ENCODE results near the gene CYP1B1. TPM values are rescaled to one million over a fixed set of nuclear protein-coding genes. Genes with fewer than 3 reads are reported as not detected.
"Not testable (repeated sequence)": the region's sequence is repeated elsewhere in the genome, so short reads cannot be mapped to it uniquely, and the experiment has no call there.

Gene CYP1B1
- total RNA-seq, 1 donor from 2014 or later = 17.7 TPM

DNA sequence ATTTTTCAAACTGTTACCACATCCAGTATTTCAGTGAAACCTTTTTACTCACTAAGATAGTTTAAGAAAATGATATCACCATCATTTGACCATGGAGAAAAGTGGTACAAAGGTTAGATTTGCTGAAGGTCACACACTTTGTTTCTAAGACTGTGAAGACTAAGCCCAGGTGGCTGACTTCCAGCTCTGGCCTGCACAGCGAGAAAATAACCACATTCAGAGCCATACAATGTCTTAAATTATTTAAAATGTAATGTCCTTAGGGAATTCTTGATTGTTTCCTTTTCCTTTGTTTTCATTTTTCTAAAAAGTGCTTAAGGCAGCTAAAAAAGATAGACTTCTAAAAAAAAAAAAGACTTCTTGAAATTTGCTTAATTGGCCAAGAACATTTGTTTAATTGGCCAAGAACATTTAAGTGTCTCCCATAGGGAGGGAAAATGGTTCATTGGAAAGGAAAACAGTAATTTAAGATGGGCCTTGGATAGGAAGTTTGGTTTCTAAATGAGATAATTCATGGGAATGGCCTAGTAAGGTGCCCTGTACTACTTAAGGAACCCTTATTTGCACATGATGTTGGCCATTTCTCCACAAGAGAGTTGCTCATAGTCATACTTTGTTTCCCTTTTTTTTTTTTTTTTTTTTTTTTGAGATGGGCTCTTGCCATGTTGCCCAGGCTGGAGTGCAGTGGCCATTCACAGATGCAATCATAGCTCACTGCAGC is 45.2 kb downstream of the CYP1B1 start:
- Histone ChIP-seq H3K27me3 (ENCODE audit: low read depth) (peaks cover 20% of the 10 kb centered on the region), H3K36me3 (no peaks in the 10 kb centered on the region), H3K9me3 (replicated peaks) (no peaks in the 10 kb centered on the region), H3K4me1 (peaks cover 11% of the 10 kb centered on the region), H3K4me3 (no peak overlapping the region), H3K27ac (replicated peaks) (no peak overlapping the region)
- intact Hi-C loops (cut with micrococcal nuclease) = no loop called here
- no peak for DNase-seq
- TF ChIP-seq, protein P1, sequence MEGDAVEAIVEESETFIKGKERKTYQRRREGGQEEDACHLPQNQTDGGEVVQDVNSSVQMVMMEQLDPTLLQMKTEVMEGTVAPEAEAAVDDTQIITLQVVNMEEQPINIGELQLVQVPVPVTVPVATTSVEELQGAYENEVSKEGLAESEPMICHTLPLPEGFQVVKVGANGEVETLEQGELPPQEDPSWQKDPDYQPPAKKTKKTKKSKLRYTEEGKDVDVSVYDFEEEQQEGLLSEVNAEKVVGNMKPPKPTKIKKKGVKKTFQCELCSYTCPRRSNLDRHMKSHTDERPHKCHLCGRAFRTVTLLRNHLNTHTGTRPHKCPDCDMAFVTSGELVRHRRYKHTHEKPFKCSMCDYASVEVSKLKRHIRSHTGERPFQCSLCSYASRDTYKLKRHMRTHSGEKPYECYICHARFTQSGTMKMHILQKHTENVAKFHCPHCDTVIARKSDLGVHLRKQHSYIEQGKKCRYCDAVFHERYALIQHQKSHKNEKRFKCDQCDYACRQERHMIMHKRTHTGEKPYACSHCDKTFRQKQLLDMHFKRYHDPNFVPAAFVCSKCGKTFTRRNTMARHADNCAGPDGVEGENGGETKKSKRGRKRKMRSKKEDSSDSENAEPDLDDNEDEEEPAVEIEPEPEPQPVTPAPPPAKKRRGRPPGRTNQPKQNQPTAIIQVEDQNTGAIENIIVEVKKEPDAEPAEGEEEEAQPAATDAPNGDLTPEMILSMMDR (IDR thresholded peaks at IDR 0.05; ENCODE audit: borderline replicate concordance) = no peak

DNA sequence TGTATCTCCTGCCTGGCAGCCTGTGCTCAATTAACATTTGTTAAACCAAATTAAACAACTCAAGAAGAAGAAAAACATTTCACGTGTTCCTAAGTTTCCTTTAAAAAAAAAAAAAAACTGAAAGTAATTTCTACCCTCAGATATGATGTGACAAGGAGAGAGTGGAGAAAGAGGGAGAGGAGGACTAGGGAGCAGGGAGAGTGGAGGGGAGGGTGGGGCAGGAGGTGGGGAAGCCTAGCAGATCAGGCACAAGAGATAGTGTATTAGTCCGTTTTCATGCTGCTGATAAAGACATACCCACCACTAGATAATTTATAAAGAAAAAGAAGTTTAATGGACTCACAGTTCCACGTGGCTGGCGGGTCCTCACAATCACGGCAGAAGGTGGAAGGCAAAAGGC is 46.4 kb downstream of the CYP1B1 start:
- TF ChIP-seq, protein P1 (IDR thresholded peaks at IDR 0.05; ENCODE audit: borderline replicate concordance) = no peak
- intact Hi-C loops (cut with micrococcal nuclease) = no loop called here
- Histone ChIP-seq H3K9me3 (replicated peaks) (no peaks in the 10 kb centered on the region), H3K4me3 (no peak overlapping the region), H3K36me3 (no peaks in the 10 kb centered on the region), H3K27me3 (ENCODE audit: low read depth) (peaks cover 9% of the 10 kb centered on the region), H3K4me1 (peaks cover 11% of the 10 kb centered on the region), H3K27ac (replicated peaks) (no peak overlapping the region)
- no peak for DNase-seq

DNA sequence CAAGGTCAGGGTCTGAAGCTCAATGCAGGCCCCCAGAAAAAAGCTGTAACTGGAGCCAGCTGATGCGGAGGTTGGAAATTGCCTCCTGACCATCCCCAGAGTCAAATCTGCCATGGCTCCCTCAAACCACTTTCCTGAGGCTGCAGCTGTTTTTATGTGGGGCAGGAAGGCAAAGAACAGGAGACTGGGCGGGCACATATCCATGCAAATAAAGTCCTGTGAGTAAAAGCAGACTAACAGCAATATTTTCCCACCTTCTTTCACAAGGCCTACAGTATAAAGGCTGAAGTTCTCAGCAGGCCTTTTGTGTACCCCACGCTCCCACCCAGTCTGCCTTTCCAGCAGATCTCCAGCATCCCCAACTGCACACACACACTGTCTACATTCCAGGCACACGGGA is 47.1 kb downstream of the CYP1B1 start:
- Histone ChIP-seq H3K27ac (replicated peaks) (no peak overlapping the region), H3K4me1 (peaks cover 11% of the 10 kb centered on the region), H3K36me3 (no peaks in the 10 kb centered on the region), H3K27me3 (ENCODE audit: low read depth) (peaks cover 2% of the 10 kb centered on the region), H3K9me3 (replicated peaks) (no peaks in the 10 kb centered on the region), H3K4me3 (no peak overlapping the region)
- intact Hi-C loops (cut with micrococcal nuclease) = no loop called here
- TF ChIP-seq, protein P1 (IDR thresholded peaks at IDR 0.05; ENCODE audit: borderline replicate concordance) = no peak
- no peak for DNase-seq

DNA sequence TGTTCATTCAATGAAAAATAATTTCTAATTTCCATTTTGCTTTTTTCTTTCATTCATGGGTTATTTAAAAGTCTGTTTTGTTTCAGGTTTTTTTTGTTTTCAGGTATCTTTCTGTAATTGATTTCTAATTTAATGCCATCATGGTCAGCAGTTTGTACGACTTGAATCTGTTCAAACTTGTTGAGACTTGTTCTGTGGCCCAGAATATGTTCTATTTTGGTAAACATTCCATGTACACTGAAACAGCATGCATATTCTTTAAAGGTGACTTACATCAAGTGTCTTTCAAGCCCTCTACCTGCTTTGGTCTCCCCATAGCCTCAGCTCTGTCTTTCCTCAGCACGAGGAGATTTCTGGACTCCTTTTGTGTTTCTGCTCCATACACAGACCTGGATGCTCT is 49.1 kb downstream of the CYP1B1 start:
- H3K9me3 ChIP-seq (replicated peaks) = no peaks in the 10 kb centered on the region
- no peaks in the 10 kb centered on the region for H3K36me3 ChIP-seq
- no peak overlapping the region for H3K4me3 ChIP-seq
- no peak for DNase-seq
- intact Hi-C loops (cut with micrococcal nuclease) = no loop called here
- TF ChIP-seq, protein P1 (IDR thresholded peaks at IDR 0.05; ENCODE audit: borderline replicate concordance) = no peak
- no peak overlapping the region for H3K27ac ChIP-seq (replicated peaks)
- peaks cover 11% of the 10 kb centered on the region for H3K4me1 ChIP-seq
- H3K27me3 ChIP-seq (ENCODE audit: low read depth) = no peaks in the 10 kb centered on the region

DNA sequence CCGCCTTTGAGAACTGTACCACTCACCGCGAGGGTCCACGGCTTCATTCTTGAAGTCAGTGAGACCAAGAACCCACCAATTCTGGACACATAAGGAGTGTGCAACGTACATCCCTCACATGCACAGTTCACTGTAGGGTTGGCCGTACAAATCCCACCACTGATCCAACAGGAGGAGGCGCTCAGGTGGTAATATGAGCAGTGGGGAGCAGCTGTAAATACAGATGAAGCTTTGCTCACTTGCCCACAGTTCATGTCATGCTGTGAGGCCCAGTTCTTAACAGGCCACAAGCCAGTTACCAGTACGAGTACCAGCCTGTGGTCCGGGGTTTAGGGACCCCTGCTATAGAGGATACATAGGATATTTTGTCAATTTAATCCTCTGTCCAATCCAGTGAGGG is 54.4 kb downstream of the CYP1B1 start:
- intact Hi-C loops (cut with micrococcal nuclease) = no loop called here
- no peak overlapping the region for H3K27ac ChIP-seq (replicated peaks)
- no peaks in the 10 kb centered on the region for H3K4me1 ChIP-seq
- no peak overlapping the region for H3K4me3 ChIP-seq
- H3K9me3 ChIP-seq (replicated peaks) = no peaks in the 10 kb centered on the region
- H3K27me3 ChIP-seq (ENCODE audit: low read depth) = no peaks in the 10 kb centered on the region
- TF ChIP-seq, protein P1 (IDR thresholded peaks at IDR 0.05; ENCODE audit: borderline replicate concordance) = no peak
- DNase-seq = no peak
- H3K36me3 ChIP-seq = no peaks in the 10 kb centered on the region

DNA sequence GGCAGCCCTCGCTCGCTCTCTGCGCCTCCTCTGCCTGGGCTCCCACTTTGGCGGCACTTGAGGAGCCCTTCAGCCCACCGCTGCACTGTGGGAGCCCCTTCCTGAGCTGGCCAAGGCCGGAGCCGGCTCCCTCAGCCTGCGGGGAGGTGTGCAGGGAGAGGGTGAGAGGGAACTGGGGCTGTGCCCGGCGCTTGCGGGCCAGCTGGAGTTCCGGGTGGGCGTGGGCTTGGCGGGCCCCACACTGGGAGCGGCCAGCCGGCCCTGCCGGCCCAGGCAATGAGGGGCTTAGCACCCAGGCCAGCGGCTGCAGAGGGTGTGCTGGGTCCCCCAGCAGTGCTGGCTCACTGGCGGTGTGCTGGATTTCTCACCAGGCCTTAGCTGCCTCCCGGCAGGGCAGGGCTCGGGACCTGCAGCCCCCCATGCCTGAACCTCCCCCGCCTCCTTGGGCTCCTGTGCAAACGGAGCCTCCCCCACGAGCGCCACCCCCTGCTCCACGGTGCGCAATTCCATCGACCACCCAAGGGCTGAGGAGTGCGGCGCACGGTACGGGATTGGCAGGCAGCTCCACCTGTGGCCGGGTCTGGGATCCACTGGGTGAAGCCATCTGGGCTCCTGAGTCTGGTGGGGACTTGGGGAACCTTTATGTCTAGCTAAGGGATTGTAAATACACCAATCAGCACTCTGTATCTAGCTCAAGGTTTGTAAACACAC is 55.4 kb downstream of the CYP1B1 start:
- H3K4me1 ChIP-seq; H3K27me3 ChIP-seq (ENCODE audit: low read depth); DNase-seq; intact Hi-C loops (cut with micrococcal nuclease); H3K9me3 ChIP-seq (replicated peaks); H3K4me3 ChIP-seq; H3K27ac ChIP-seq (replicated peaks); H3K36me3 ChIP-seq: not testable (repeated sequence)
